ENCODE data around the gene EPHA4. TPM values are rescaled to one million over a fixed set of nuclear protein-coding genes. Genes with fewer than 3 reads are reported as not detected.

The EPHA4 gene
- polyA plus RNA-seq: 114 and 140 TPM in 2 replicates

DNA sequence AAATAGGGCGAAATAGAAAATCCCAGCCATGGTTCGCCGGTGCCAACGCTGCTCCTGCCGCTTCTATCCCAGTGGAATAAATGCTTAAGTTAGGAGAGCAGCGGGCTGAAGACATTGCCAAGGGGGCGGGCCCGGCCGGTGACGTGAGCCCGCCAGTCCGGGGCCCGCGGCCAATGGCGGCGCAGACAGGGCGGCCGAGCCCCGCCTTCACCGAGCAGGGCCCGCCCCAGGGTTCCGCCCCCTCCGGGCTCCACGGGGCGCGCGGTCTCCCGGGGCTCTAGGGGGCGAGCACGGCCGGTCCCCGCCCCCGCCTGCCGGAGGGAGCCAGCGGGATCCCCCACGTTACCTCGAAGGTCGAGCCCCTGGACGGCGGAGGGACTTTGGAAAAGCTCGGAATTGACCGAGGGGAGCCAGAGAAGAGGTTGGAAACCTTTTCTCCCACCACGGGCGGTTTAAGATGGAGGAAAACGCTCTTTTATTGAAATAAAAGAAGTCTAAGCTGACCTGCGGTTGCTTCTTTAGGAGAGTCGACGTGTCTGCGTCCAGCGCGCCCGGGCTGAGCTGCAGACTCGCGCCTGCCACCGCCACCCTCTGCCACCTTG lies at the start of gene EPHA4:
TSS of gene EPHA4 (minus strand) at position 86 of the 602 bp plus-strand sequence. CDS start at position 30, 56 bp downstream.

Data from Purkinje cell (primary cell).